Choroid plexus epithelial cell (primary cell): ENCODE data around the gene GABRB1.

ENCODE experiments used
- DNase-seq: peaks from one replicate; pipeline ENCODE4 v3.0.0-alpha.2; 2010; ENCODE audit warnings: low read depth
- H3K4me3 ChIP-seq: 2 replicates; pipeline ENCODE4 v1.5.1; 2011; ENCODE audit warnings: low read depth, mild to moderate bottlenecking, control low read depth, low read length, moderate library complexity
- TF ChIP-seq, protein P1 (sequence below): conservative IDR thresholded peaks from 2 replicates; pipeline ENCODE4 v1.5.1; 2011; ENCODE audit warnings: low read depth, mild to moderate bottlenecking, control low read depth, inconsistent platforms, low read length, moderate library complexity

The GABRB1 gene

DNA sequence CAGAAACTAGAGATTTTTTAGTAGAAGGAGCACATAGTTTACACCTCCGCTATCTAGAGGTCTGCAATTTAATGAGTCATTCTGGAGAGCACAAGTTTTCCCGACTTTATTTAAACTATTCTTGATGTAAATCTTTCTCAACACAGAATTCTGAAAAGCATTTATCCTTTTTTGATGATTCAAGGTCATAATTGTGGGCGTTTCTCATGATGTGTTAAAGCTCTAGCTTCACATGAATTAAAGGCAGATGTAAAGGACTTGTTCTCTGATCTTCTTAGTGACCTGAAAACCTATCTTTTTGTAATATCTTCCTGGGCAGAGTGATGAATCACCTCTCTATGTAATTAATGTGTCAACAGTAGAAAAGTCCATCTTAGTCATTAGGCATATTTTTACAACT is 303.3 kb downstream of the GABRB1 start:
- DNase-seq: peak; percentile 48
- H3K4me3 ChIP-seq: no peak overlapping the region
- TF ChIP-seq, protein P1, sequence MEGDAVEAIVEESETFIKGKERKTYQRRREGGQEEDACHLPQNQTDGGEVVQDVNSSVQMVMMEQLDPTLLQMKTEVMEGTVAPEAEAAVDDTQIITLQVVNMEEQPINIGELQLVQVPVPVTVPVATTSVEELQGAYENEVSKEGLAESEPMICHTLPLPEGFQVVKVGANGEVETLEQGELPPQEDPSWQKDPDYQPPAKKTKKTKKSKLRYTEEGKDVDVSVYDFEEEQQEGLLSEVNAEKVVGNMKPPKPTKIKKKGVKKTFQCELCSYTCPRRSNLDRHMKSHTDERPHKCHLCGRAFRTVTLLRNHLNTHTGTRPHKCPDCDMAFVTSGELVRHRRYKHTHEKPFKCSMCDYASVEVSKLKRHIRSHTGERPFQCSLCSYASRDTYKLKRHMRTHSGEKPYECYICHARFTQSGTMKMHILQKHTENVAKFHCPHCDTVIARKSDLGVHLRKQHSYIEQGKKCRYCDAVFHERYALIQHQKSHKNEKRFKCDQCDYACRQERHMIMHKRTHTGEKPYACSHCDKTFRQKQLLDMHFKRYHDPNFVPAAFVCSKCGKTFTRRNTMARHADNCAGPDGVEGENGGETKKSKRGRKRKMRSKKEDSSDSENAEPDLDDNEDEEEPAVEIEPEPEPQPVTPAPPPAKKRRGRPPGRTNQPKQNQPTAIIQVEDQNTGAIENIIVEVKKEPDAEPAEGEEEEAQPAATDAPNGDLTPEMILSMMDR: no peak

DNA sequence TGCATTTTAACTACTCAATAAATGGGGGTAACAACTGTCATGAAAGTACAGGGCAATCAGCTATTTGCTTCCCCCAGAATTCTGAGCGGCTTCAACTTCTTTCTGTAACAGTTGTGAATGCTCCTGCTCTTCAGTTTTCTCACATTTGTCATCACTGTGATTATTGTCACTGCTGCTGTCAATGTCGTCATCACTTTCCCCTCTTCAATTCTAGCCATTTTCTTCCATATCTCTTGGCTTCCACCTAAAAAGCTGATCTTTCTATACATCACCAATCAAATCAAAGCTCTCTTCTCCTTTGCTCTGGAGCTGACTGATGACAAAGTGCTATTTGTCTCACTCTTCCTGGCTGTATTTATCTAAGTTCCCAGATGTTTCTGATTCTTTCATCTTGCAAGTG is 306.5 kb downstream of the GABRB1 start:
- H3K4me3 ChIP-seq: no peak overlapping the region
- TF ChIP-seq, protein P1: no peak
- no peak for DNase-seq

DNA sequence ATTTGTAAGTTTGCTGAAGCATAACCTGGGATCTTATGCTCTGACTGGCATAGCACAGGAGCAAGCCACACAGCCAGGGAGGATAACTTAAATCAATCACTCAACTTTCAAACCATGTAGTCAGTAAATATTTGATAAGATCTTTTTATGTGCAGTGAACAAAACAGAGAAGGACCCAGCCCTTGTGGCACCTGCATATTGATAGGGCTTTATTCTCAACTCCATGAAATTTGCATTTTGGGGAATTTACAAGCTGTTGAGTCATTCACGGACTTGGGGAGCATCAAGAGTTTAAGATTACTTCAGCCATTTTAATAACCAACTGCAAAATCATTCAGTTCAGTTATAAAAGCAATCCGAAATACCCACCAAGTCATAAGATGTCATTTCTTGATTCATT is 309.5 kb downstream of the GABRB1 start:
- no peak for DNase-seq
- TF ChIP-seq, protein P1: no peak
- no peak overlapping the region for H3K4me3 ChIP-seq

DNA sequence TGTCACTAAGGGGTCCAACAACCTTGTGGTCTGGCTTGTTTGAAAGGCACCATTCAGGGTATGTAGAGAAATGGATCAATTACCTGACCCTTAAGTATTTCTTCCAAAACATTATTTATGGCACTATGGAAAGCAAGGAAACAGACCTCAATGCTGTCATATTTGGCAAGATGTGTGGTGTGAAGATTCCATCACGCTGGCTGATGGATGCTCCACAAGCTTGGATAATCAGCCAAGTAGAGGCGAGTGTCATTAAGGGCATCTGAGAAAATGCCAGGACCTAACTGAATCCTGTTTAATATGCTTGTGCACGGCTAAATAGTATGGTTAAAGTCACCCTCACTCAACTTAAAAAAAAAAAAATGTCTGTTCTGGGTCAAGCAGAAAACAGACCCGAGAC is 311.4 kb downstream of the GABRB1 start:
- TF ChIP-seq, protein P1: no peak
- no peak for DNase-seq
- H3K4me3 ChIP-seq: no peak overlapping the region

DNA sequence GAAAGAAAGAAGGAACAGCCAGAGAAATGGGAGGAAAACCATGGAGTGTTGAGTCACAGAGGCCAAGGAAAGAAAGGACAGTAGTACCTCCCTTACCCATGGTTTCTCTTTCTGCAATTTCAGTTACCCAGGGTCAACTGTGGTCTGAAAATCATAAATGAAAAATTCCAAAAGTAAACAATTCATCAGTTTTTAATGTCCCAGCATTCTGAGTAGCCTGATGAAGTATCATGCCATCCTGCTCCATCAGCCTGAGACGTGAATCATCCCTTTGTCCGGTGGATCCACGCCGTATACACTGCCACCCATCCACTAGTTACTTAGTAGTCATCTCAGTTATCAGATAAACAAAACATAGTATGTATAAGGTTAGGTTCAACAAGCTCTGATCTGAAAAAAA is 318.0 kb downstream of the GABRB1 start:
- peak; percentile 50 for DNase-seq
- no peak overlapping the region for H3K4me3 ChIP-seq
- TF ChIP-seq, protein P1: no peak

DNA sequence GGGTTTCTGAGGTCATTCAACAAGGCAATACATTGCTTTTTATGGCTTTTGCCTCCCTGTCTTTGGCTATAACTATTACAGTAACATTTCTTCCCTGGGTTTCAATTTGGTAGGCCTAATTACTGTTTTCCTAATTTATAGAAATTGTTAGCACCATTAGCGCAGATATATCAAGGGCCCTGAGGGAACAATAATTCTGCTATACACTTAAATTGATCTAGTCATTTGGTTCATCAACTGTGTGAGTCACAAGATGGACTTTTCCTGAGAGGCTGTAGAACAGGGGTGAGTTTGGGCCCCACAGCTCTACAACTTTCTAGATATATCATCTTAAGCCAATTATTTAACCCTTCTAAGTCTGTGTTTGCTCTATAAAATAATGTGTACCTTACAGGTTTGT is 324.2 kb downstream of the GABRB1 start:
- DNase-seq: no peak
- no peak overlapping the region for H3K4me3 ChIP-seq
- TF ChIP-seq, protein P1: no peak

DNA sequence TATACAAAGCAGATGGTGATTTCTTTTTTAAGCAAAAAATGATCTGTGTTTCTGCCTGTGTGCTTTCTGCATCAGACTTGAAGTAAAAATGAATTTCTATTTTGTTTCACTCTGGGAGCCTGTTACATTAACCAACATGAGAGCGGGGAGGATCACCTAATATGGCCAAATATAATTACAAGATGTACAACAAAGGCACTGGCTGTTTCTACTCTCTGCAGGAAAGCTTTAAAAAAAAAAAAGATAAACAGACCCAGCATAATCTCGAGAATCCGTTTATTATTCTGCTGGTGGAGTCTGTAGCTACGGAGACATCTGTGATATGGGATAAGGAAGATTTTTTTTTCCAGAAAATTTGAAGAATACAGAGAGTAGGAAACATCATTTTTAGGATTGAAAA is 328.5 kb downstream of the GABRB1 start:
- DNase-seq: no peak
- H3K4me3 ChIP-seq: no peak overlapping the region
- TF ChIP-seq, protein P1: no peak
